GM18526 (cell line): ENCODE data around the gene CHST14.

Experiments
- POLR2A ChIP-seq: IDR thresholded peaks from 3 replicates; pipeline ENCODE4 v1.6.1; 2011; ENCODE audit not compliant: insufficient read length; ENCODE audit errors: extremely low read depth

The CHST14 gene

GRCh38 chr15:40487816-40488682 lies 17.3 kb downstream of the CHST14 start:
- no peak for TF ChIP-seq POLR2A

GRCh38 chr15:40489274-40490175 lies 18.7 kb downstream of the CHST14 start:
- no peak for TF ChIP-seq POLR2A

GRCh38 chr15:40493089-40493840 lies 22.5 kb downstream of the CHST14 start:
- TF ChIP-seq POLR2A = no peak

- no peak for TF ChIP-seq POLR2A
Measured at GRCh38 chr15:40495516-40495915, 24.7 kb downstream of the CHST14 start.

GRCh38 chr15:40498418-40498817 lies 27.6 kb downstream of the CHST14 start:
- no peak for TF ChIP-seq POLR2A

- TF ChIP-seq POLR2A = no peak
Measured at GRCh38 chr15:40498891-40499290, 28.1 kb downstream of the CHST14 start.

GRCh38 chr15:40499931-40500330 lies 29.1 kb downstream of the CHST14 start:
- TF ChIP-seq POLR2A = no peak

- TF ChIP-seq POLR2A = no peak
Measured at GRCh38 chr15:40500568-40501330, 30.0 kb downstream of the CHST14 start.

- no peak for TF ChIP-seq POLR2A
Measured at GRCh38 chr15:40501487-40501886, 30.7 kb downstream of the CHST14 start.

- no peak for TF ChIP-seq POLR2A
Measured at GRCh38 chr15:40506964-40507571, 36.3 kb downstream of the CHST14 start.

- no peak for TF ChIP-seq POLR2A
Measured at GRCh38 chr15:40508216-40508615, 37.4 kb downstream of the CHST14 start.

GRCh38 chr15:40510201-40510600 lies 39.4 kb downstream of the CHST14 start:
- no peak for TF ChIP-seq POLR2A

- TF ChIP-seq POLR2A = no peak
Measured at GRCh38 chr15:40511093-40511471, 40.3 kb downstream of the CHST14 start.

GRCh38 chr15:40511472-40512133 lies 40.8 kb downstream of the CHST14 start:
- no peak for TF ChIP-seq POLR2A
